NCI-H1694 treated with DMSO at 0.1 percent for 48 hours (cell line): Measurements from ENCODE around the gene FGD4.

Experiments used
- DNase-seq: peaks from one replicate; lab custom pipeline; 2025; lab: John Stamatoyannopoulos, UW

Gene FGD4

GRCh38 chr12:32679920-32680237, 280.5 kb downstream of the FGD4 start:
- peak; percentile 22 for DNase-seq

DNA sequence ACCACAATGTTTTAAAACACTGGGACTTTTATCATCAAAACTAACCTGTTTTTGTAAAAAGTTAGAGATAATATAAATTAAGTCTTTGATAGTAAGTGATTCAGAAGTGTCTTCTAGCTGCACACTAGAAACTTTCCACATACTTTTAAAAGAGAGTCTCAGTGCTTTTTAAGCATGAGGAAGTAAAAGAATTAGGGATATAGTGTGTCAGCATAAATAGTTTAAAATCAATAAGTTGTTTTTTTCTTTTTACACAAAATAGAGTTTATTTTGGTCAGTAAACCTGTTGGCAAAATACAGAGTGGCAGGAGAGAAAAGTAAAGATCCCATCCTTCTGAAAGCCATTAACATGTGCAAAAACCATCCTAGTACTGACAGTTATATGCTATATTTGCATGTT, 281.4 kb downstream of the FGD4 start:
- DNase-seq: no peak

GRCh38 chr12:32681272-32681671, 281.9 kb downstream of the FGD4 start:
- DNase-seq: no peak

DNA sequence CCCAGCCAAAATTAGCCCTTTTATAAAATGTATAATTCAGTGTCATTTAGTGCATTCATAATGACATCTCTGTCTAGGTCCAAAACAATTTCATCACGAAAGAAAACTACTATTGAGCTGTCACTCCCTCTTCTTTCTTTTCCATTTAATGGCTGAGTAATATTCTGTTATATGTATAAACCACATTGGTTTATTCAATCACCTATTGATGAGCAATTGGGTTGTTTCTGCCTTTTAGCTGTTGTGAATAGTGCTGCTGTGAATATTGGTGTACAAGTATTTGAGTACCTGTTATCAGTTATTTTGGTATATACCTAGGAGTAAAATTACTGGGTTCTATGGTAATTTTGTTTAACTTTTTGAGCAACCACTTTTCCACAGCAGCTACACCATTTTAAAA, 287.0 kb downstream of the FGD4 start:
- no peak for DNase-seq

GRCh38 chr12:32688786-32689185, 289.4 kb downstream of the FGD4 start:
- no peak for DNase-seq

DNA sequence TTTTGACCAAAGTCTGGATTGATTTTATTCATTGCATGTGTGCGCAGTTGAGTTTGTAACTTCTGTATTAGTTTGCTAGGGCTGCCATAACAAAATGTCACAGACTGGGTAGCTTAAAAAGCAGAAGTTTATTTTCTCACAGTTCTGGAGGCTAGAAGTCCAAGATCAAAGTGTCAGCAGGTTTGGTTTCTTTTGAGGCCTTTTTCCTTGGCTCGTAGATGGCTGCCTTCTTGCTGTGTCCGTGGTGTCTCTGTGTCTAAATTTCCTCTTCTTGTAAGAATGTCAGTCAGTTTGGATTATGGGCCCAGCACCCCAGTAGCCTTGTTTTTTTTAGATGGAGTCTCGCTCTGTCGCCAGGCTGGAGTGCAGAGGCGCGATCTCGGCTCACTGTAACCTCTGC, 291.6 kb downstream of the FGD4 start:
- no peak for DNase-seq

GRCh38 chr12:32692358-32692757, 293.0 kb downstream of the FGD4 start:
- DNase-seq: no peak

GRCh38 chr12:32693036-32693435, 293.7 kb downstream of the FGD4 start:
- no peak for DNase-seq
